ENCODE results near the gene PRRG2. TPM values are rescaled to one million over a fixed set of nuclear protein-coding genes. Genes with fewer than 3 reads are reported as not detected.

PRRG2 gene
- total RNA-seq, 1 experiment from 2014 or later, result 3.3 TPM

GRCh38 chr19:49533551-49534488 is 47.3 kb upstream of the PRRG2 start:
- H3K9me3 Mint-ChIP-seq, result no peaks in the 10 kb centered on the region
- Histone ChIP-seq H4K5ac (ENCODE audit: insufficient read length, low read depth, low read length) (no peak overlapping the region), H3K27ac (ENCODE audit: insufficient read length, low read depth, low read length) (no peak overlapping the region), H3K14ac (ENCODE audit: insufficient read depth, low read length) (no peak overlapping the region), H2AK5ac (ENCODE audit: insufficient read length, low read length) (no peak overlapping the region), H2AFZ (ENCODE audit: low read length) (no peak overlapping the region), H2BK12ac (ENCODE audit: insufficient read length, low read depth, low read length) (no peak overlapping the region), H2BK20ac (ENCODE audit: low read depth, low read length, poor library complexity, severe bottlenecking) (no peak overlapping the region), H3K23me2 (ENCODE audit: insufficient read length, low read depth, low read length, poor library complexity, severe bottlenecking) (peaks cover 9% of the 10 kb centered on the region), H3K79me1 (ENCODE audit: insufficient read depth, low read depth, low read length, poor library complexity, severe bottlenecking) (no peaks in the 10 kb centered on the region), H3K9ac (ENCODE audit: extremely low read depth, insufficient read length, low read length) (no peak overlapping the region), H3K79me2 (ENCODE audit: insufficient read depth, low read length) (no peaks in the 10 kb centered on the region), H3K4me2 (ENCODE audit: insufficient read depth, insufficient read length, low read length) (peak overlapping the region; percentile 68), H4K8ac (replicated peaks; ENCODE audit: insufficient read length, low read depth, low read length) (no peak overlapping the region), H2BK15ac (ENCODE audit: low read depth, low read length) (no peak overlapping the region), H3K27me3 (ENCODE audit: insufficient read depth, low read length) (no peaks in the 10 kb centered on the region), H3K23ac (ENCODE audit: insufficient read length, low read depth, low read length) (no peak overlapping the region), H3K9me3 (ENCODE audit: control insufficient read depth, low read depth, low read length) (no peaks in the 10 kb centered on the region), H4K91ac (ENCODE audit: insufficient read length, low read depth, low read length) (no peak overlapping the region), H3T11ph (ENCODE audit: low read length) (no peak overlapping the region), H3K18ac (ENCODE audit: insufficient read length, low read depth, low read length) (no peak overlapping the region), H4K20me1 (ENCODE audit: control insufficient read depth, insufficient read depth, insufficient read length) (no peaks in the 10 kb centered on the region), H2BK5ac (ENCODE audit: insufficient read length, low read length) (no peak overlapping the region), H3K4me1 (ENCODE audit: insufficient read depth, low read length) (no peaks in the 10 kb centered on the region), H3K4ac (ENCODE audit: low read depth, low read length) (no peak overlapping the region), H2BK120ac (ENCODE audit: low read depth, low read length, poor library complexity, severe bottlenecking) (no peak overlapping the region), H3K56ac (ENCODE audit: insufficient read length, low read depth, low read length) (no peak overlapping the region)
- DNase-seq, result peak; percentile 79
- no CpG with 5 or more reads among the region's 87 CpGs for WGBS (ENCODE audit: extremely low coverage, insufficient read length, low lambda C conversion rate)
- peaks cover 0 to 19% (median 0%) of the 10 kb centered on the region in 3 experiments; a peak in 4 of 7 replicates for H3K36me3 Mint-ChIP-seq (ENCODE audit: insufficient read depth in 1 of 3, low read depth in 3 of 3)
- peaks cover 11% of the 10 kb centered on the region for H3K27me3 Mint-ChIP-seq (ENCODE audit: low read depth)
- peaks cover 13 to 18% of the 10 kb centered on the region in 2 experiments for H3K4me1 Mint-ChIP-seq
- H3K27ac Mint-ChIP-seq, result 0 out of 7 replicates have a peak overlapping the region, but pooled peaks of 1 of the 3 experiments have one; percentile 38
- peak overlapping the region; percentile 72 to 85 for H3K4me3 Mint-ChIP-seq
- TF ChIP-seq, protein P1, sequence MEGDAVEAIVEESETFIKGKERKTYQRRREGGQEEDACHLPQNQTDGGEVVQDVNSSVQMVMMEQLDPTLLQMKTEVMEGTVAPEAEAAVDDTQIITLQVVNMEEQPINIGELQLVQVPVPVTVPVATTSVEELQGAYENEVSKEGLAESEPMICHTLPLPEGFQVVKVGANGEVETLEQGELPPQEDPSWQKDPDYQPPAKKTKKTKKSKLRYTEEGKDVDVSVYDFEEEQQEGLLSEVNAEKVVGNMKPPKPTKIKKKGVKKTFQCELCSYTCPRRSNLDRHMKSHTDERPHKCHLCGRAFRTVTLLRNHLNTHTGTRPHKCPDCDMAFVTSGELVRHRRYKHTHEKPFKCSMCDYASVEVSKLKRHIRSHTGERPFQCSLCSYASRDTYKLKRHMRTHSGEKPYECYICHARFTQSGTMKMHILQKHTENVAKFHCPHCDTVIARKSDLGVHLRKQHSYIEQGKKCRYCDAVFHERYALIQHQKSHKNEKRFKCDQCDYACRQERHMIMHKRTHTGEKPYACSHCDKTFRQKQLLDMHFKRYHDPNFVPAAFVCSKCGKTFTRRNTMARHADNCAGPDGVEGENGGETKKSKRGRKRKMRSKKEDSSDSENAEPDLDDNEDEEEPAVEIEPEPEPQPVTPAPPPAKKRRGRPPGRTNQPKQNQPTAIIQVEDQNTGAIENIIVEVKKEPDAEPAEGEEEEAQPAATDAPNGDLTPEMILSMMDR (conservative IDR thresholded peaks at IDR 0.05), result peak; percentile 62

Data from H9 (cell line).